HG02759 (cell line): ENCODE results near the gene MCRIP2.
"Not testable (repeated sequence)": the region's sequence is repeated elsewhere in the genome, so short reads cannot be mapped to it uniquely, and the experiment has no call there.

ENCODE experiments used
- ATAC-seq: cut with Tn5 transposase; IDR thresholded peaks from one replicate; pipeline ENCODE4 v1.9.1; 2021; ENCODE audit warnings: mild to moderate bottlenecking, moderate library complexity; ENCODE audit not compliant: unreplicated experiment

The MCRIP2 gene, protein sequence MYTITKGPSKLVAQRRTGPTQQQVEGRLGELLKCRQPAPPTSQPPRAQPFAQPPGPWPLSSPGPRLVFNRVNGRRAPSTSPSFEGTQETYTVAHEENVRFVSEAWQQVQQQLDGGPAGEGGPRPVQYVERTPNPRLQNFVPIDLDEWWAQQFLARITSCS

DNA sequence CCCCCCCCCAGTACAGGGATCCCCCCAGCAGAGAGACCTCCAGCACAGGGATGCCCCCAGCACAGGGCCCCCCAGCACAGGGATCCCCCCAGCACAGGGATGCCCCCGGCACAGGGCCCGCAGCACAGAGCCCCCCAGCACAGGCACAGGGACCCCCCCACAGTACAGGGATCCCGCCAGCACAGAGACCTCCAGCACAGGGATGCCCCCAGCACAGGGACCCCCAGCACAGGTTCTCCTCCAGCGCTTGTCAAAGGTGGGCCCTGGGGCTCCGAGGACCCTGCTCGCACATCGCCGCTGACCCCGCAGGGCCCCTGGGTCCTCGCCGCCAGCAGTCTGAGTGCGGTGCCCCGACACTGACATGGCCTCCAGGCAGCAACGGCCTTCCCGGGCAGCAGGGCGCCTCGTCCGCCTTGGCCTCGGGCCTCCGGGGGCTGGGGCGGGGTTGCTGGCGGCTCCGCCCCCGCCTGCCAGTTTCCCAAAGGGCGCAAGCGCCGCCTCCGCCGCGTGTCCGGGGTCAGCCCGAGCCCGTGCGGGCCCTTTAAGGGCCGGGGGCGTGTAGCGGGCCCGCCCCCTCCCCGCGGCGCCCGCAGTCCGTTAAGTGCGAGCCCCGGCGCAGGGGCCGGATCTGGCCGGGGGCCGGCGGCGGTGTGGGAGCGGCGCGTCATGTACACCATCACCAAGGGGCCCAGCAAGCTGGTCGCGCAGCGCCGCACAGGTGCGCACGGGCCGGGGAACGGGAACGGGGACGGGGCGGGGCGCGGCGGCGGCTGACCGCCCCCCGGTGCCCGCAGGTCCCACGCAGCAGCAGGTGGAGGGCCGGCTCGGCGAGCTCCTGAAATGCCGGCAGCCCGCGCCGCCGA is at the start of gene MCRIP2:
MCRIP2 (plus strand) TSS at position 503 of the 863 bp plus-strand sequence; CDS start at position 667, 164 bp downstream.
- ATAC-seq = peak; percentile 60

DNA sequence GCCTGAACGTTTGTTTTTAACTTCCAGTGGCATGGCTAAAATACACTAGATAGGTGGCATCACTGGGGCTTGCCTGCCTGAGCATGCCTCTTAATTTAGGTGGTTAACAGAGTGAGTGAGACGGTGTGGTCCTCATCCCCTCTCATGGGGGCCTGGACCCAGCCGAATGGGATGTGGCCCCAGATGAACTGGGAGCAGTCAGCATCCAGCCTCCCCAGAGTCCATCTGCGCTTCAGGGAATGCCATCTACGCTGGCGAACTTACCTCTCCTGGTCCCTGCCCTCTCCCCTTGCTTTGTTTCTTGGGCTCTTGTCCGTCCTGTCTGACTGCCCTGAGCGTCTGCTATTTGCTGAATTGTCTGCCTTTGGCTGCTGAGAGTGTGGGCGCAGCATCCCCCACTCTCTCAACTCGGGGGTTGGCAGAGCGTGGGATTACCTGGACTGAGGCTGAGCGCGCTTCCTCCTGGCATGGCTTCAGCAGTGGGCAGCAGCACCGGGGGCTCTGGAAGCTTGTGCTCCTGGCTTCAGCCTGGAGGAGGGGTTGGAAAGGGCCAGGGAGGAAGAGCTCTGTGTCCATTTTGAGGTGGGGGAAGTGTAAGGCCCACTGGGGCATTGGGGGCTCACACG is 49.6 kb upstream of the MCRIP2 start:
- ATAC-seq = no peak

DNA sequence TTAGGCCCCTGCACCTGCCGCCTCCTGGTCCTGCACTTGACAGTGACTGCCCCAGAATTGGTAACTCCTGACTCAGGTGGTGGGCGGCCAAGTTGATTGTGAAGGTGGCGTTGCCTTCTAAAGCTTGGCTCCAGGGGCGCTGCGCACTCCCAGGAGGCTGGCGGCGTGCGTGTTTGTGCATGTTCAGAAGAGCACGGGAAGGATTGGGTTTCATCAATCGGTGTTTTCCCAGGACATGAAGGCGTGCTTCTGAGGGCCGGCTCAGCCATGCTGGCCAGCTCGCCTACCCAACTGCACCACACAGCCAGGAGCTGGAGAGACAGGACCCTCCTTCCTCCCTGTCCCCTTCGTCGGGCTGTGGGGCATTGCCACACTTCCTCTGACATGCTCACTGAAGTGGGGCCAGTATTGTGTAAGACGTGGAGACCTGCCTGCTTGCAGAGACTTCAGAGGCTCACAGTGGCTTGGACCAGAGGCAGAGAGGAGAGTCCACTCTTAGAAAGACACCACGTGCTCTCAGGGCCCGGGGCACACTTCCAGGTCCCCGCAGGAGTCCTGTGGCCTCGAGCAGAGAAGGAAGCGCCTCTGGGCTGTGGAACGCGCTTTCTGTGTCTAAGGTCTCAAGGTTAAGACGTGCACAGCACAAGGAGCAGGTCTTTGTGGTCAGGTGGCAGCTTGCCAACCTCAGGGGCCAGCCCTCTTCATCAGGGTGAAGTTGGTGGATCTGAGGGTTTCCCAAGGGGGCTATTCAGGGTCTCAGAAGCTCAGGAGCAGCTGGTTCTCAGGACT is 48.9 kb upstream of the MCRIP2 start:
- no peak for ATAC-seq

DNA sequence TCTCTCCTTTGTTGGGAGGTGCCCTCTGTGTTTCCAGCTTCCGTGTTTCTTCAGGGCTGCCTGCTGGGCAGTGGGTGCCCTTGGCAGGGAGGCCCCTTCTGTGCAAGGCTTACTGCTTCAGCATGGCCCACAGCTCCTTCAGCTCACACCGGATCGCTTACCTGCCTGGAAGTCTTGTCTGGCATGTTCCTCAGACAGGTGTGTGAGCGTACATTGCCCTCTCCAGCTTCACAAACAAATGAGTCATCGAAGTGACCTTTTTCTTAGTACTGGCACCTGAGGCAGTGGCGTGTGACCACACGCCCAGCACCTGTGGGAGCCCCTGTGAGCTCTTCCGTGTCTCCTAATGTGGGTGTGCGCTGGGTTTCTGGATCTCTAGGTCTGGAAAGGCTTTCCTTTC is 48.2 kb upstream of the MCRIP2 start:
- no peak for ATAC-seq

DNA sequence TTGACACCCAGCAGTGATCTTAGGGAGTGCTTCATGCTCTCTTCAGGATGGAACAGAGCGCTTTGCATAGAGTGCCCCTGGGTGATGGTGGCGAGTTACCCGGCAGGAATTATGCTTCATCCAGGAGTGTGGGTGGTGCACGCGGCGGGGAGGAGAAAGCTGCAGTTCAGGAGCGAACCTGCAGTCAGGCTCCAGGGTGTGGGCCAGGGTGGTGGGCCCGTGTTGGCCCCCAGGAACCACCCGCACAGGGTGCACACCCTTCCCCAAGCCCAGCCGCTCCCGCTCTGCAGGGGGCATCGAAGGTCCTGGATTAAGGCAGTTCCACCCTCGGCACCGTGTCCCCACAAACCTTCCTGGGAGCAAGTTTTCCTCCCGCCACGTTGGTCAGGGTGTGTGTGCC is 47.8 kb upstream of the MCRIP2 start:
- no peak for ATAC-seq

DNA sequence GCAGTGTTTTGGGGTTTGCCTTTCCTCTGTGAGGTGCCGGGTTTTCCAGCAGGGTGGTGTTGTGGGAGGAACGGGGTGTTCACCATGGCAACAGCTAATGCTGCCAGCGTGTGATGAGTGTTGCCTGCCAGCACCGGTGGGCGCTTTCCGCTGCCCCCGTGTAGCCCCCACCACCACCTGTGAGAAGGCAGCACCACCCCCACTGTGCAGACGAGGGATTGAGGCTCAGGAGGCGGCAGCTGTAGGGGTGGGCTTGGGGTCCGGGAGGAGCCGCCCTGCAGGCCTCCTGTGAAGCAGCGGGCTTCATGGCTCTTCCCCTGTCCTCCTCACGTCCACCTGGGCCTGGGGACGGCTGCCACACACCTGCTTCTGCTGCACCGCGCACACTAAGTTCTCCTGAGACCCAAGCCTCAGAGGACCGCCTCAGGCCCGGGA is 46.5 kb upstream of the MCRIP2 start:
- no peak for ATAC-seq

DNA sequence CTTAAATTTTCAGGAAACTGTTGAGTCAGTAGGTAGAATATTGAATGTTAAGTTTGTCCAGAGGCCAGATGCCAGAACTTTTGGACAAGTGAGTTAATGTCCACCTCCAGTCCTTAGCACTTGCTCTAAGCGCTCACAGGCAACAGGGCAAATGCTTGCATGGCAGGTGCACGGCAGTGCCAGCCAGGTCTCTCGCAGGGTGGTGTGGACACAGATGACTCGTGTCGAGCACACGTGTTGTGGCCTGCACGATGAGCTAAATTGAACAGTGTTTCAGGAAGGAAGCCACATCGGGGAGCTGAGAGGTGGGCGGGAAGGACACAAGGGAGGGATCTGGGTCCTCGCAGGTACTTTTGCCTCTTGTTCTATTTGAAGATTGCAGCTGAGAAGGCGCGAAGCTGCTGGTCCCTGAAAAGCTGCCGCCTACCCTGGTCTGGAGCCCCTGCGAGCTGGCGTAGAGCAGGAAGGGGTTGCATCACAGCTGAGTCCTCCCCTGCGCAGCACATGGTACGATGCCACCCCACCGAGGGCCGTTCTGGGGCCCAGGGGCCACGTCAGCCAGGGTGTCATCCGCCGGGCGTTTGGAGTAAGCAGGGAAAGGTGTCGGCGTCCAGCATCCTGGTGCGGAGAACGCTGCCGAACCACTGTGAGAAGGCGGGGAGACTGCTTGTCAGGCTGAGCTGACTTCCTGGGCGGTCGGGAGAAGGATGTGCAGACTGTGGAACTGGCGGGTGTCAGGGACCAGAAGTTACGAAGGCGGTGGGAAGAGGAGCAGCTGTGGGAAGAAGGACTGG is 45.5 kb upstream of the MCRIP2 start:
- ATAC-seq = no peak

DNA sequence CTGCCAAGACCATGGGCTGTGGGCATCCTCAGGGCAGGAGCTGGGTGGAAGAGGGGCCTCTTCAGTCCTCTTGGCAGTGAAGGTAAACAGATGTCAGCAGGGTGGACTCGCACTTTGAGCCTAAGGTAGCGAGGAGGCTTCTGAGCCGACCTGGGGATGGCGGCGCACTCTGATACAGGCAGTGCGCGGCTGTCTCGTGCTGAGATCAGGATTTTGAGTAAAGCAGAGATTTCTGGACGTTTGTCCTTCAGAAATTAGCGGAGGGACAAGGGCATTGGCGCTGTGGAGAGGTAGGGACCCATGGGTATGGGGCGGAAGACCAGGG is 44.9 kb upstream of the MCRIP2 start:
- ATAC-seq = no peak

DNA sequence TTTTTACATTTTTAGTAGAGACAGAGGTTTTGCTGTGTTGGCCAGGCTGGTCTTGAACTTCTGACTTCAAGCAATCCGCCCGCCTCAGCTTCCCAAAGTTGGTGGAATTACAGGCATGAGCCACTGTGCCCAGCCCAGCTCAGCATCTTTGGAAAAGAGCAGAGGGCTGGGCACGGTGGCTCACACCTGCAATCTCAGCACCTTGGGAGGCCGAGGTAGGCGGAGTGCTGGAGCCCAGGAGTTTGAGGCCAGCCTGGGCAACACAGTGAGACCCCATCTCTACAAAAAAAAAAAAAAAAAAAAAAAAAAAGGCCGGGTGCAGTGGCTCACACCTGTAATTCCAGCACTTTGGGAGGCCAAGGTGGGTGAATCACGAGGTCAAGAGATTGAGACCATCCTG is 44.0 kb upstream of the MCRIP2 start:
- ATAC-seq = not testable (repeated sequence)

DNA sequence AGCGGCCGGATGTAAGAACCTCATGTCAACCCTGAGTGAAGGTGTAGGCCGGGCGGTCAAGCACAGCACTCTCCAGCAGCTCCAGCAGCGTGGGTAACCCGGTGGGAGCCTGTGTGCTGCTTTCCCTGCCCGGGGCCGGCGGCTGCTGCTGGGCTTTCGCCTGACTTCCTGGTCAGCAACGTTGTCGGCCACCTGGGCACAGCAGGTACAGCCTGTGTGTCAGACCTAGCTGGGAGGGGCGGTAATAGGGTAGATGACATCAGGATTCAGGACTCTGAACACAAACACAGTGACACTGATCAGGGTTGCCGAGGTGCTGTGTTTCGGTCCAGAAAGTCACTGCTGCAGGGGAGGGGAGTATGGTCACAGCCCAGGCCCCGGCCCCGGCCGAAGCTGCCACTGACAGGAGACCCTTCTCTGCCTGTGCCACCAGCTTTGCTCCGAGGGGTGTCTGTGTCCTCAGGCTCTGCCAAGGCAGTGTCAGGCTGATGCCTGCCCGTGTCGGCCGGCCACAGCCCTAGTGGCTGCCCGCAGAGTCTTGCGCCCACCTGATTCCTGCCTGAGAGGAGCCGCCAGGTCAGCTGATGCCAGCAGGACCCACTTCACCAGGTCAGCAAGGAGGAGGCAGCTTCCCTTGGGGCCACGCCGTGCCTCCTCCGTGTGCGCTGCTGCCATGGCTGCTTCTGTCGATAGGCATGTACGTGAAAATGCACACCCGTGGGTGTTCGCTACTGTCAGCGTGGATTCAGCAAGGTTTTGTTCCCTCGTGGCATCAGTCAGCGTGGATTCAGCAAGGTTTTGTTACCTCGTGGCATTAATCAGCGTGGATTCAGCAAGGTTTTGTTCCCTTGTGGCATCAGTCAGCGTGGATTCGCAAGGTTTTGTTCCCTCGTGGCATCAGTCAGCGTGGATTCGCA is 42.5 kb upstream of the MCRIP2 start:
- no peak for ATAC-seq

DNA sequence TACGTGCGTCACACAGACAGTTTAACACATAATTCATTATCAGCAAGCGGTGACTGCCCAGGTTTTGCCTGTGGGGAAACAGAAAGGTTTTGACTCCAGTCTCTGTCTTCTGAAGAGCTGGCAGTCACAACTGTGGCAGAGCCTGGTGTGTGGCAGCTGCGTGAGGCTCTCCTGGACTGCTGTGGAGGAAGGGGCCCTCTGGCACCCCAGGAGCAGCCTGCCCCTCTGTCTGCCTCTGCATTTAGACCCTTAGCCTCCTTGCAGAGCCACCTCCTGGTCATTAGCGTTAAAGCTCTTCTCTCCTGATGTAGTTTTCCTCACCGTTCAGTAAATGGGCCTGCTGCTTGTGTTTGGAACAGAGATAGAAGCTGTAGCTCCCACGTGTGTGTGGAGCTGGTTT is 40.8 kb upstream of the MCRIP2 start:
- no peak for ATAC-seq

DNA sequence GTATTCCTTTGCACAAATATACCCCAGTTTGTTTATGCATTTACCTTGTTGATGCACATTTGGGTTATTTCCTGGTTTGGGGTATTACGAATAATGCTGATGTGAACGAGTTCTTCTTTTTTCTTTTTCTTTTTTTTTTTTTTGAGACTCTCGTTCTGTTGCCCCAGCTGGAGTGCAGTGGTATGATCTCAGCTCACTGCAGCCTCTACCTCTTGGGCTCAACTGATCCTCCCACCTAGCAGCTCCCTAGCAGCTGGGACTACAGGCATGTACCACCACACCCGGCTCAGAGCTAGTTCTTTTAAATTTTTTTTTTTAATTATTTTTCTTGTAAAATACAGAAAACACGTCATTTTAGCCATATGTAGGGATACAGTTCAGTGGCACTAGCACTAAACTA is 37.7 kb upstream of the MCRIP2 start:
- no peak for ATAC-seq

DNA sequence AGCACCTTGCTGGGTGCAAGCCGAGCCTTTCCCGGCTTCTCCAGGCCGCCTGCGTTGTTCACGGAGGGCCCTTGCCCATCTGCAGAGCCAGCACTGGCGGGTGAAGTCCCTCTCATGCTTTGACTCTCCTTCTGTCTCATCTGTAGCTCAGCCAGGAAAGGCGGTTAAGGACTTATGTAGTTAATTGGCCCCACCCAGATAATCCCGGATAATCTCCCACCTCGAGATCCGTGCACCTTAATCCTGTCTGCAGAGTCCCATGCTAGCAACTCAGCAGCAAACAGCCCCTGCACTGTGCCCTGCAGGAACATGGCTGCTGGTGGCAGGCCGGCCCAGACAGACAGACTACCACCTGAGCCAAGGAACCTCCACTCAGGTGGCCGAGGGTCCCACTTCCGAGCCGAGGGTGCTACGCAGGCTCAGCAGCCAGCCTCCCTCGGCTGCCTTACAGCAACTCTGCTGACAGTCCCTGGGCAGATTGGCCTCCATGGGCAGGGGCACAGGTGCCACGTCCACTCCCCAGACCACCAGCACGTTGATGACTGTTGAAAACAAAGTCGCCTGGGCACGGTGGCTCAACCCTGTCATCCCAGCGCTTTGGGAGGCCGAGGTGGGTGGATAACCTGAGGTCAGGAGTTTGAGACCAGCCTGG is 34.8 kb upstream of the MCRIP2 start:
- no peak for ATAC-seq

DNA sequence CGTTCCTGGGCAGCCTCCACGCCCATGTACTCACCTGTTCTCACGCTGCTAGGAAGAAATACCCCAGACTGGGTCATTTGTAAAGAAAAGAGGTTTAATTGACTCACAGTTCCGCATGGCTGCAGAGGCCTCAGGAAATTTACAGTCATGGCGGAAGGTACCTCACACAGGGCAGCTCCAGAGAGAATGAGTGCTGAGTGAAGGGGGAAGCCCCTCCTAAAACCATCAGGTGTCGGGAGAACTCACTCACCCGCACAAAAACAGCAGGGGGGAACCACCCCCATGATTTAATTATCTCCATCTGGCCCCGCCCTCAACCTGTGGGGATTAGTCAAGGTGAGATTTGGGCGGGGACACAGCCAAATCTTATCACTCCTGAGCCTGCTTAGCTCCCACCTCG is 33.6 kb upstream of the MCRIP2 start:
- ATAC-seq = no peak

DNA sequence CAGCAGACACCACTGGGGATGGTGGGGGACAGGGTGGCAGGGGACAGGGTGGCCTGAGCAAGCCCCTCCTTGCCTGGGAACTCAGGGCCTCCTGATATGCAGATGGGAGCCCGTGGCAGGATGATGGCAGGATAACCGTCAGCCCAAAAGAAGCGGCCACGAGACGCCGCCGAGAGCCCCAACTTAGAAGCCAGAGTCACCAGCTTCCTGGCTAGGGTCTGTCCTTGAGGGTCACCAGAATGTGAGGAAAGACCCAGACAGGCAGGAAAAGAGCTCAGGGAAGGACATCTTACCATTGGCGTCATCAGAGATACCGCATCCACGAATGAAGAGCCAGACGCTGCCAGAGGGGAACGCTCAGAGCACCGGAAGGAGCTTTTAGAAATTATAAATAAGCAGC is 32.3 kb upstream of the MCRIP2 start:
- no peak for ATAC-seq

DNA sequence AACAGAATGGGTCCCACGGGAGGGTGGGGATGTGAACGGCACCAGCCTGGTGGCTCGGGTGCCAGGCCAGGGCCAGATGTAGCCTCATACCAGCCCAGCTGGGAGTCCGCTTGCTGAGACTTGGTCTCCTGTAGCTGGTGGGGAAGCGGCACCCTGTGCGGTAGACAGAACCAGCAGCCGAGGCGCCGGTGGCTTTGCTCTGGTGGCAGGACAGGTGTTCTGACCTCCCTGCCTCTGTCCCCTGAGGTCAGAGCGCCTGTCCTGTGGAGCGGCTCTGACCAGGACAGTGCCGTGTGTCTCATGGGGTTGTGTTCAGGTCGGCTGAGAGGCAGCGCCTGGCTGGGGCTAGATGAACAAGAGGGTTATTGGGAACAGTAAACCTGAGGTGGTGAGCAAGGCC is 31.6 kb upstream of the MCRIP2 start:
- ATAC-seq = no peak

DNA sequence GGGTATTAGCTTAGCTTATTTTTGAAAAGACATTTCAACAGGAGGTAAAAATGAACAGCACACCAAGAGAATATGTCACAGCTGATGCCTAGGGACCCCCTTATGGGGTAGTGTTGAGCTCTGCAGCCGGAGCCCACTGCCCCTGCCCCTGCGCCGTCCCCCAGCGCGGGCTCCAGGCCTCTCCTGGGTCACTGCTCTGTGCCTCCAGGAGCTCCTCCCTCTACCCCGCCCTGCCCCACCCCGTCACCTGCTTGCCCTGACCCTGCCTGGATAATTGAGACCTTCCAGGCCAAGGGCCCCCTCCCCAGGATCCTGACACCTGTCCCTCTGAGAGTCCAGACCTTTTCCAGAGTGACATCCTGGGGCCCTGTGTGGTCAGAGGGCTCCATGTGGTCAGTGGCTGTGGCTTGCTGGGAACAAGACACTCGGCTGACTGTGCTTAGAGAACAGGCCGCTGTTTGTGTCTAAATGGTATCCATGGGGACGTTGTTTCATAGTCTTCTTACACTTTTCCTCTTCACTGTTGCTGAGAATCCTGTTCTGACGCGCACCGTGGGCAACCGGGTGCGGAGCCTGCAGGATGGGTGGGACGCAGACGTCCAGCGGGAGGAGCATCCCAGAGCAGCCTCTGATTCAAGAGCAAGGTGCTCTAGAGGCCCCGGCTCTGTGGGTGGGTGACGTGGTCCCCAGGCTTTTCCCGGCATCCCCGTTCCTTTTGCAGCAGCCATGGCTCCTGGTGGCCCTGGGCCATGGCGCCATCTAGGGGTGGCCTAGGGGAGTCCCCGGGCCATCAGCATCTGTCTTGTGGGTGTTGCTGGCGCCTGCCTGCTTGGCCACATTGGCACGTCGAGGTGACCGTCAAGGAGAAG is 30.9 kb upstream of the MCRIP2 start:
- ATAC-seq = no peak

DNA sequence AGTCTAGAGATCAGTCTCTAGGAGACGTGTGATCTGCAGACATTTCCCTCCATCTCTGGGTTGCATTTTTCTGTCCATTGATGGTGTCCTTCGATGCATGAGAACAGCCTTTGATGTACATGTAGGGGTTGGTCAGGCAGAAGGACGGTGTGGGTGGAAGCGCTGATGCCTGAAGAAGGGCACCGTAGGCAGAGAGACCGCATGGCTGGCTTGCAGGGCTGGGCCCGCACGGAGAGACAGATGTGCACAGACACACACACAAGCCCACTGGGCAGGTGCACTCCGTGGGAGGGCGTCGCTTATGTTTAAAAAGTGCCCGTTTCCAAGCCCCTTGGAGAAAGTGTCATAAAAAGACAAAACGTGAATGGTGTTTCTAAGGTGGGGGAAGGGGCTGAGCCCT is 26.5 kb upstream of the MCRIP2 start:
- ATAC-seq = no peak
